B cell (primary cell): Measurements from ENCODE around the gene MAPK4. TPM values are rescaled to one million over a fixed set of nuclear protein-coding genes. Genes with fewer than 3 reads are reported as not detected.
"Not testable (repeated sequence)": the region's sequence is repeated elsewhere in the genome, so short reads cannot be mapped to it uniquely, and the experiment has no call there.

ENCODE experiments used
- ATAC-seq: fragments of 200-7000 bp; cut with Tn5 transposase; one replicate; pipeline ENCODE4 v1.10.0; 2021; ENCODE audit warnings: low read depth, mild to moderate bottlenecking, moderate number of reproducible peaks, moderate library complexity
- CTCF ChIA-PET: fragments of 350-600 bp; sonication (Branson Sonifier 250); formaldehyde crosslinking; loops from one replicate; lab custom pipeline; 2021; ENCODE audit warnings: antibody characterized with exemption, inconsistent platforms; lab: Charles Lee
- POLR2A ChIA-PET: fragments of 350-600 bp; sonication (Branson Sonifier 250); formaldehyde crosslinking; loops from one replicate; lab custom pipeline; 2021; ENCODE audit warnings: antibody characterized with exemption; lab: Charles Lee
- DNase-seq: peaks from one replicate; pipeline ENCODE4 v3.0.0; 2013
- H2AFZ ChIP-seq: 2 replicates; pipeline ENCODE4 v1.6.1; 2012; ENCODE audit warnings: mild to moderate bottlenecking, low read depth, low read length; ENCODE audit not compliant: insufficient read depth, poor library complexity, severe bottlenecking
- H3K27ac ChIP-seq, 2 donors: 1 replicate in 1 of 2; 2 replicates in 1 of 2; pipeline ENCODE4 v1.5.1; 2012 to 2013; ENCODE audit warnings: low read length in 2 of 2, mild to moderate bottlenecking in 2 of 2, moderate library complexity in 1 of 2
- H3K27me3 ChIP-seq, 4 experiments: fragments of 200-600 bp in 1 of 4; sonication (generic) in 1 of 4; replicated peaks in 1 of 4; 1 replicate in 2 of 4; 2 replicates in 2 of 4; pipeline versions ENCODE4 v1.6.1 to v1.7.0; 2013 to 2016; ENCODE audit warnings: low read length in 3 of 4, mild to moderate bottlenecking in 2 of 4, mixed read lengths in 1 of 4, moderate library complexity in 1 of 4; ENCODE audit not compliant: insufficient read depth in 4 of 4, control insufficient read depth in 3 of 4; ENCODE audit errors: control extremely low read depth in 1 of 4
- H3K36me3 ChIP-seq, 2 experiments: replicated peaks in 1 of 2; 1 replicate in 1 of 2; 2 replicates in 1 of 2; pipeline versions ENCODE4 v1.6.1 to v1.7.1; 2013; ENCODE audit warnings: low read length in 1 of 2; ENCODE audit not compliant: insufficient read depth in 2 of 2, control insufficient read depth in 1 of 2; ENCODE audit errors: control extremely low read depth in 1 of 2, extremely low read depth in 1 of 2
- H3K4me1 ChIP-seq, 2 donors: fragments of 200-600 bp in 1 of 2; sonication (generic) in 1 of 2; 1 replicate in 1 of 2; 2 replicates in 1 of 2; pipeline versions ENCODE4 v1.5.1 to v1.6.1; 2013 to 2017; ENCODE audit warnings: low read length in 2 of 2; ENCODE audit not compliant: control insufficient read depth in 2 of 2, insufficient read depth in 2 of 2
- H3K4me2 ChIP-seq: replicated peaks from 2 replicates; pipeline ENCODE3; 2012; ENCODE audit warnings: mild to moderate bottlenecking, low read depth, low read length; ENCODE audit not compliant: poor library complexity, severe bottlenecking
- H3K4me3 ChIP-seq, 5 experiments: fragments of 200-600 bp in 1 of 5; sonication (generic) in 1 of 5; 1 replicate in 3 of 5; 2 replicates in 2 of 5; pipeline versions ENCODE4 v1.5.1 to v1.7.0; 2011 to 2016; ENCODE audit warnings: low read length in 4 of 5, mild to moderate bottlenecking in 4 of 5, low read depth in 2 of 5, control low read depth in 1 of 5, moderate library complexity in 1 of 5; ENCODE audit not compliant: insufficient read depth in 1 of 5; ENCODE audit errors: control extremely low read depth in 1 of 5, extremely low read depth in 1 of 5
- H3K79me2 ChIP-seq: fragments of 200-600 bp; sonication (generic); one replicate; pipeline ENCODE4 v1.6.0; 2016; ENCODE audit warnings: low read length; ENCODE audit not compliant: control insufficient read depth, insufficient read depth
- H3K9ac ChIP-seq: fragments of 200-600 bp; sonication (generic); 2 replicates; pipeline ENCODE4 v1.6.1; 2017; ENCODE audit warnings: mild to moderate bottlenecking, low read length, moderate library complexity
- H3K9me3 ChIP-seq, 3 donors: one replicate each; pipeline versions ENCODE4 v1.6.1 to v1.7.1; 2013; ENCODE audit warnings: low read length in 2 of 3; ENCODE audit not compliant: control insufficient read depth in 2 of 3, insufficient read depth in 1 of 3; ENCODE audit errors: control extremely low read depth in 1 of 3
- H4K20me1 ChIP-seq: 2 replicates; pipeline ENCODE4 v1.6.0; 2012; ENCODE audit warnings: mild to moderate bottlenecking, low read length; ENCODE audit not compliant: insufficient read depth, control insufficient read depth, poor library complexity, severe bottlenecking
- H3K27ac Mint-ChIP-seq: one replicate; pipeline ENCODE4 v1.8.0; 2021; ENCODE audit warnings: mixed read lengths
- H3K27me3 Mint-ChIP-seq: one replicate; pipeline ENCODE4 v1.8.0; 2021; ENCODE audit warnings: mixed read lengths
- H3K4me1 Mint-ChIP-seq: one replicate; pipeline ENCODE4 v1.8.0; 2021; ENCODE audit warnings: mixed read lengths
- H3K4me3 Mint-ChIP-seq: one replicate; pipeline ENCODE4 v1.8.0; 2021; ENCODE audit warnings: mixed read lengths
- H3K9me3 Mint-ChIP-seq: one replicate; pipeline ENCODE4 v1.8.0; 2022; ENCODE audit warnings: mixed read lengths; ENCODE audit not compliant: insufficient read depth
- CTCF ChIP-seq: fragments of 200-600 bp; IDR thresholded peaks from one replicate; pipeline ENCODE4 v1.8.0; 2022; ENCODE audit warnings: antibody characterized with exemption, mild to moderate bottlenecking
- EZH2 ChIP-seq: IDR thresholded peaks from 2 replicates; pipeline ENCODE4 v1.6.1; 2012; ENCODE audit warnings: borderline replicate concordance, low read depth, mild to moderate bottlenecking, moderate library complexity, low read length; ENCODE audit not compliant: insufficient read depth, poor library complexity, severe bottlenecking
- WGBS: methylation state at CpG from one replicate; pipeline ENCODE4 v1.1.5; 2013; ENCODE audit warnings: missing lambda C conversion rate; ENCODE audit not compliant: insufficient coverage; 5-methylcytosine and 5-hydroxymethylcytosine counted together
- intact Hi-C: fragments of 100-400 bp; cut with micrococcal nuclease; formaldehyde crosslinking; loops from one replicate; pipeline ENCODE4 v1.10.0; 2022
- polyA plus RNA-seq: library from polyadenylated mRNA; depleted of rRNA; stranded (reverse); fragments of >200 nt; gene quantifications from 2 replicates; pipeline ENCODE4 v1.2.3, GENCODE V29; 2012
- total RNA-seq, 2 donors: library from RNA; stranded (reverse); fragments of 120-200 nt in 1 of 2; gene quantifications; 1 replicate in 1 of 2; 2 replicates in 1 of 2; pipeline versions ENCODE4 v1.2.3 to v1.2.4, GENCODE V29; 2013 to 2022

The MAPK4 gene
- total and polyA plus RNA-seq, 2 donors (not counting 1 experiment from before 2014, with no cell fraction given), result not detected

- no peaks in the 10 kb centered on the region for H3K4me1 ChIP-seq
- H3K27ac ChIP-seq, result no peak overlapping the region
- no peaks in the 10 kb centered on the region for H4K20me1 ChIP-seq
- no peaks in the 10 kb centered on the region for H3K9me3 ChIP-seq
- H3K4me1 Mint-ChIP-seq, result no peaks in the 10 kb centered on the region
- no peak overlapping the region for H3K4me3 ChIP-seq
- no peaks in the 10 kb centered on the region for H3K9me3 Mint-ChIP-seq
- no peak overlapping the region for H3K9ac ChIP-seq
- H3K27ac Mint-ChIP-seq, result no peak overlapping the region
- H3K79me2 ChIP-seq, result no peaks in the 10 kb centered on the region
- no peak for DNase-seq
- WGBS, result 84% methylated on average over 9 of the region's 19 CpGs
- no peaks in the 10 kb centered on the region for H3K36me3 ChIP-seq
- intact Hi-C loops, result no loop called here
- H3K27me3 ChIP-seq, result peaks cover 0 to 5% (median 0%) of the 10 kb centered on the region in 4 experiments
- H3K4me3 Mint-ChIP-seq, result no peak overlapping the region
- H2AFZ ChIP-seq, result no peak overlapping the region
- no peak for TF ChIP-seq CTCF
- no peak for TF ChIP-seq EZH2
- POLR2A ChIA-PET, result no interaction called here
- no peak overlapping the region for H3K4me2 ChIP-seq
- H3K27me3 Mint-ChIP-seq, result peaks cover 25% of the 10 kb centered on the region
- ATAC-seq, result no peak
- CTCF ChIA-PET, result no interaction called here
These were observed 14.0 kb upstream of the MAPK4 start for GRCh38 chr18:50545936-50546335.

- CTCF ChIA-PET, result no interaction called here
- Histone ChIP-seq H3K27ac (no peak overlapping the region), H3K9me3 (no peaks in the 10 kb centered on the region), H3K9ac (no peak overlapping the region), H3K79me2 (no peaks in the 10 kb centered on the region), H3K36me3 (no peaks in the 10 kb centered on the region), H3K4me3 (no peak overlapping the region), H4K20me1 (no peaks in the 10 kb centered on the region), H3K4me2 (no peak overlapping the region), H2AFZ (no peak overlapping the region), H3K4me1 (no peaks in the 10 kb centered on the region), H3K27me3 (peaks cover 0 to 8% (median 4%) of the 10 kb centered on the region in 4 experiments)
- Mint-ChIP-seq H3K27ac (no peak overlapping the region), H3K27me3 (peaks cover 36% of the 10 kb centered on the region), H3K4me1 (no peaks in the 10 kb centered on the region), H3K9me3 (no peaks in the 10 kb centered on the region), H3K4me3 (no peak overlapping the region)
- intact Hi-C loops, result no loop called here
- WGBS, result 70% methylated on average over 1 of the region's 1 CpG
- POLR2A ChIA-PET, result no interaction called here
- no peak for TF ChIP-seq CTCF
- no peak for TF ChIP-seq EZH2
- no peak for DNase-seq
- no peak for ATAC-seq
These were observed 11.7 kb upstream of the MAPK4 start for GRCh38 chr18:50548160-50548559.

- H3K79me2 ChIP-seq, H3K9ac ChIP-seq, H2AFZ ChIP-seq, ATAC-seq, POLR2A ChIA-PET, H3K27ac Mint-ChIP-seq, H3K4me3 ChIP-seq, H3K4me1 Mint-ChIP-seq, H3K4me1 ChIP-seq, H3K4me3 Mint-ChIP-seq, H3K27ac ChIP-seq, CTCF ChIA-PET, H3K4me2 ChIP-seq, intact Hi-C loops, H3K9me3 Mint-ChIP-seq, H4K20me1 ChIP-seq, DNase-seq, H3K36me3 ChIP-seq: not testable (repeated sequence)
- H3K9me3 ChIP-seq, result peaks cover 0 to 12% (median 11%) of the 10 kb centered on the region in 3 donors
- peaks cover 0 to 12% (median 10%) of the 10 kb centered on the region in 4 experiments for H3K27me3 ChIP-seq
- no CpG with 5 or more reads among the region's 1 CpG for WGBS
- peaks cover 55% of the 10 kb centered on the region for H3K27me3 Mint-ChIP-seq
These were observed 8.2 kb upstream of the MAPK4 start for GRCh38 chr18:50551651-50552050.
